NCI-H2081 treated with DMSO at 0.1 percent for 48 hours (cell line): ENCODE data around the gene ADGRL2.

ENCODE experiments used
- DNase-seq: peaks from one replicate; lab custom pipeline; 2025; lab: John Stamatoyannopoulos, UW

ADGRL2 gene

GRCh38 chr1:81800695-81801650 is at the start of gene ADGRL2:
ADGRL2 (plus strand) TSS chr1:81800934; CDS start chr1:81836985, 36,051 bp downstream.
- no peak for DNase-seq

GRCh38 chr1:81752840-81753239 is 47.9 kb upstream of the ADGRL2 start:
- no peak for DNase-seq

DNA sequence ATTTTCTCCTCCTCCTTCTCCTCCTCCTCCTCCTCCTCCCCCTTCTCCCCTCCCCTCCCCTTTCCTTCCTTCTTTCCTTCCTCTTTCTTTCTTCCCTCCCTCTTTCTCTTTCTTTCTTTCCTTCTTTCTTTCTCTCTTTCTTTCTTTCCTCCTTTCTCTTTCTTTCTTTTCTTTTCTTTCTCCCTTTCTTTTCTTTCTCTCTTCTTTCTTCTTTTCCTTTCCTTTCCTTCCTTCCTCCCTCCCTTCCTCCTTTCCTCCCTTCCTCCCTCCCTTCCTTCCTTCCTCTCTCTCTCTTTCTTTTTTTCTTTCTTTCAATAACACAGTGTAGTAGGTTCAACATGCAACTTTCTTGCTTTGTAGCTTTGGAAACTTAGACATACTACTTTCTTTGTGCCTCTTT is 46.3 kb upstream of the ADGRL2 start:
- no peak for DNase-seq

DNA sequence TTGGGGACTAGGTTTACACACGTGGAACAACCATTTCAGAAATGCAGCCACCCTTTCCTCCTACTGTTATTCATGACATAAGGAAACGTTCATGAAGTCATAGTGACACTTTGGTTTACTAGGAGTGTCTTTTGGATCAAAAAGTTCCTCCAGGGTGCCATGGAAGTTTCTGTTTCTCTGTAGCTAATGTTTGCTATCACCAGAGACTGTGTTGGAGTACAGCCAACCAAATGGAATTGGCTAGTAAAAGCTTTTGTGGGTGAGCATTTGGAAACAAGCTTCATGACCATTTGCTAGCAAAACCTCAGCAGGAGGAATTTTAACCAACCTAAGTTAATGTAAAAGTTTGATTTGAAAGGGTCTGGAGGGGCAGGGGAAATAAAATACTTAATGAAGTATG is 43.9 kb upstream of the ADGRL2 start:
- DNase-seq: no peak

DNA sequence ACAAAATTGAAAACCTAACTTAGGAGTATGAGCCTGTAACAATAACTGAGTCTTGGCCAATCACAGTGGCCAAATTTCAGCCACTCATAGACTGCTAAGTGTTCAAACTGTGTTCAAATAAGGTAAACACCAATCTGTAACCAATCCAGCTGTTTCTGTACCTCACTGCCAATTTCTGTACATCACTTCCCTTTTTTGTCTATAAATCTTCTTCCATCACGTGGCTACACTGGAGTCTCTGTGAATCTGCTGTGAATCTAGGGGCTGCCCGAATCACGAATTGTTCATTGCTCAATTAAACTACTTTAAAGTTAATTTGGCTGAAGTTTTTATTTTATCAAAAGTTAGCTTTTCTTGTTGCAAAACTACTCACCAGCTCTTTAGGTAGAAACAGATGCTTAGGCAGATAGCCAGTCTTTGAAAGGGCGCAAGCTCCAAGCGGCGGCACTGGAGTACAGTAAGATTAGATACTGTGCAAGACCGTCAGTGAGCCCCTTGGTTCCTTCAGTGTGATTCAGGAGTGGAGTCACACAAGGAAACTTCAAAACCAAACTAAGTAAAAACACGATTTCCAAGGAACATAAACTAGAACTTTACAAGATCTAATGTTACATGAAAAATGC is 43.2 kb upstream of the ADGRL2 start:
- DNase-seq: no peak

GRCh38 chr1:81758181-81758580 is 42.6 kb upstream of the ADGRL2 start:
- no peak for DNase-seq

GRCh38 chr1:81760477-81761097 is 40.1 kb upstream of the ADGRL2 start:
- DNase-seq: no peak

DNA sequence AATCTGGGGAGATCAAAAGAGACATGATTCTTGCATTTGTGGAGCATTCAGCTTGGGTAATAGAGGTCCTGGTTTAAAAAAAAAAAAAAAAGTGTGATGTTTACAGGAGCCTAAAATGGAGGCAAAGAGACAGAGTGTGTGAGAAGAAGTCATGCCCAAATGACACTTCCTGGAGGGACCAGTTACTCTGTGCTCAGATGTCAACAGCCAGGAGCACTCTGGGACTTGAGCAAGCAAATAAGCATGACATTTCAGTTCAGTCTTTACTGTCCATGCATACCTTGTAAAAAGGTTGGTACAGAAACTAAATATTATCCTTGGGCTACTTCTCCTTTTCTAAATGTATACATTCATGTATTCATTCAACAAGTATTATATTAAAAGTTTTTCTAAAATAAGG is 25.2 kb upstream of the ADGRL2 start:
- no peak for DNase-seq

DNA sequence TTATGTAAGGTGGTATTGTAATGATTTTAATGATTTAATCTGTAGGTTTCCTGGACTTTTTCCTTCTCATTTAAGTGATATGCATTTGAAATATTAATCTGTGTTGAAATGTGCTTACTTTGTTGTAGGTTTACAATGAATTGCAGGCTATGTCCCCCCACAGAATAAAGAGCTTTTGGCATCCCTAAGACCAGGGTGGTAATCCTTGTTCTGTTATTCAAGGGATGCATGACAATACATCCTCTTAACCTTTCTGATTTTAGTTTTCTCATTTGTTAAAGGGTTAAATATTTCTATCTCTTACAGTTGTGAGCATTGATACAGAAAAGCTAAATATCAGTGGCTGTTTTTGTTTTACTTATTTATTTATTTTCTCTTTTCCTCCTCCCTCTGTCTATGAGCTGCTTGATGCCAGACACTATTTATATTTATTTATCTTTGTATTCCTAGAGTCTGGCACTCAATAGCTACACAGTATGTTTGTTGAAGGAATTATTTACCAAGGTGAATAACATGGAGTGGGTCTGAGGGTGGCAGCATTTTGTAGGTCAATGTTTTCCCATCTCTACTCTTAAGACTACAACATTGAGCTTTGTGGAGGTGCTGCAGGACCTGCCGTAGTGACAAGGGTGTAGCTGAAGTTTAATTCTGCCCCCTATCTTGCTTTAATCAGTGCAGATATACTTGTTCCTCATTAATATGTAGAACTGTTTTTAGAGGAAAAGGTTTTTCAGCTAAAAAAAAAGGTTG is 19.9 kb upstream of the ADGRL2 start:
- DNase-seq: no peak

- DNase-seq: no peak
These were observed 19.0 kb upstream of the ADGRL2 start for GRCh38 chr1:81781749-81782148.

- no peak for DNase-seq
These were observed 8.6 kb upstream of the ADGRL2 start for GRCh38 chr1:81792184-81792583.

GRCh38 chr1:81797701-81798100 is 3.0 kb upstream of the ADGRL2 start:
- no peak for DNase-seq

DNA sequence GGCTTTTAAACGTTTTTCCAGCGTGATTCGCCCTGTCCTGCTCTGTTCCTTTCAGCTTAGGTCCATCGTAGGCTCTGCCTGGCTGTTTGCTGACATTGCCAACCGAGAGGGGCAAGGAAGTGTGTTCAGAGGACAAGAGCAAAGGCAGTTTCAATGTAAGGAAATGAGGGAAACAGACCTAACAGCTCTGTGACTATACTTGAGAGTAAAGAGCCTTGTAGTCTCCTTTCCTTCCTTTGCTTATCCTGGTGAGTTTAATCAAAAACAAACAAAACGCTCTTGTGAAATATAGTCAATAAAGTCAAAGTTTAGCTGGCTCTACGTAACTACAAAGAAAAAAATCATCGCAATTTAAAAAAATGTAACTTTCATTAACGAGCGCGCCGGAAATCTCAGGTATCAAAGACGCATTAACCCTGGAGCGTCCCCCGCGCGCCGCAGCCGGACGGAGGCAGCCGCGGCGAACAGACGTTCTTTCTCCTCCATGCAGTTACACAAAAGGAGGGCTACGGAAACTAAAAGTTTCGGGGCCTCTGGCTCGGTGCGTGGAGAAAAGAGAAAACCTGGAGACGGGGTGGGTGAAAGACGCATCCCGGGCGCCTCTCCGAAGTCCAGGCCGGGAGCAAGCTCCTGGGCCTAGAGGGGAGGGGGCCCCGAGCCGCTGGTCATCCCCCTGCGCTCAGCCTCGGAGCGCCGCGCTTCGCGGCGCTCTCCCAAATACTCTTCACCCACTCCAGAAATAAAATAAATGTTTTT is 617 bp upstream of the ADGRL2 start:
- DNase-seq: no peak

- no peak for DNase-seq
These were observed 1.1 kb downstream of the ADGRL2 start for GRCh38 chr1:81801651-81802456.

- no peak for DNase-seq
These were observed 1.6 kb downstream of the ADGRL2 start for GRCh38 chr1:81802457-81802706.

- DNase-seq: no peak
These were observed 2.1 kb downstream of the ADGRL2 start for GRCh38 chr1:81802707-81803430.

- DNase-seq: no peak
These were observed 2.8 kb downstream of the ADGRL2 start for GRCh38 chr1:81803431-81804110.

DNA sequence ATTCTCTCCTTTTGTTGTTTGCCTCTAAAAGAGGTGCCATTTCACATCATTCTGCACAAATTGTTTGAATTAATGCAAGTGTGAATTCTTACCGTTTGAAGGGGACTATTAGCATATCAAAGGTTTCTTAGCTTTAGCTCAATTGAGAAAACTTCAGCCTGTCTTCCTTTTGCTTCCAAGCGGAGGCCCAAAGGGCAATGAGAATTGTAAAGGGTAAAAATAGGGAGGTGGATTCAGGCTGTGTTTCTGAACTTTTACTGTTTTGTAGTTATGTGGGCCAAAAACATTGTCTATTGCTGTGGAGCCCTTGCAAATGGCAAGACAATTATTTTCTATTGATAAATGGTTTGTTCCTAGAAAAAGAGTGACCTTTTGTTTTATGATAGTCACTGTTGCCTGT is 3.6 kb downstream of the ADGRL2 start:
- DNase-seq: no peak

GRCh38 chr1:81805537-81806431 is 5.0 kb downstream of the ADGRL2 start:
- DNase-seq: no peak
